ENCODE data around the gene SH3TC1. TPM values are rescaled to one million over a fixed set of nuclear protein-coding genes. Genes with fewer than 3 reads are reported as not detected.

The SH3TC1 gene
- total and polyA plus RNA-seq, 2 of the 13 experiments (the other 11 are each of a cell fraction or from before 2014, with no cell fraction given): 14.9 to 21.8 TPM

GRCh38 chr4:8200302-8200975, 1.3 kb downstream of the SH3TC1 start (continued):
- no peak for TF ChIP-seq MXD4 (CRISPR knock-in tag; IDR thresholded peaks at IDR 0.05)
- no peak for TF ChIP-seq KLF11 (CRISPR knock-in tag; IDR thresholded peaks at IDR 0.05)
- peak; percentile 22 for TF ChIP-seq CTCF (CRISPR knock-in tag; IDR thresholded peaks at IDR 0.05)
- TF ChIP-seq ZFAT (CRISPR knock-in tag; conservative IDR thresholded peaks at IDR 0.05): no peak
- no peak for TF ChIP-seq MIER2 (CRISPR knock-in tag; IDR thresholded peaks at IDR 0.05)
- no peak for TF ChIP-seq ZNF274 (CRISPR knock-in tag; IDR thresholded peaks at IDR 0.05)
- no peak for TF ChIP-seq MBNL3 (CRISPR knock-in tag; conservative IDR thresholded peaks at IDR 0.05)
- no peak for TF ChIP-seq MTA1 (CRISPR knock-in tag; IDR thresholded peaks at IDR 0.05; ENCODE audit: borderline replicate concordance)
- TF ChIP-seq PCBP1 (IDR thresholded peaks at IDR 0.05; ENCODE audit: borderline replicate concordance, low read depth, low read length): 0 out of 2 replicates have a peak, but pooled peaks have one; percentile 51
- TF ChIP-seq NFIB (CRISPR knock-in tag; IDR thresholded peaks at IDR 0.05; ENCODE audit: borderline replicate concordance): no peak
- TF ChIP-seq ZNF329 (CRISPR knock-in tag; IDR thresholded peaks at IDR 0.05; ENCODE audit: low read depth): no peak
- TF ChIP-seq, protein P1, sequence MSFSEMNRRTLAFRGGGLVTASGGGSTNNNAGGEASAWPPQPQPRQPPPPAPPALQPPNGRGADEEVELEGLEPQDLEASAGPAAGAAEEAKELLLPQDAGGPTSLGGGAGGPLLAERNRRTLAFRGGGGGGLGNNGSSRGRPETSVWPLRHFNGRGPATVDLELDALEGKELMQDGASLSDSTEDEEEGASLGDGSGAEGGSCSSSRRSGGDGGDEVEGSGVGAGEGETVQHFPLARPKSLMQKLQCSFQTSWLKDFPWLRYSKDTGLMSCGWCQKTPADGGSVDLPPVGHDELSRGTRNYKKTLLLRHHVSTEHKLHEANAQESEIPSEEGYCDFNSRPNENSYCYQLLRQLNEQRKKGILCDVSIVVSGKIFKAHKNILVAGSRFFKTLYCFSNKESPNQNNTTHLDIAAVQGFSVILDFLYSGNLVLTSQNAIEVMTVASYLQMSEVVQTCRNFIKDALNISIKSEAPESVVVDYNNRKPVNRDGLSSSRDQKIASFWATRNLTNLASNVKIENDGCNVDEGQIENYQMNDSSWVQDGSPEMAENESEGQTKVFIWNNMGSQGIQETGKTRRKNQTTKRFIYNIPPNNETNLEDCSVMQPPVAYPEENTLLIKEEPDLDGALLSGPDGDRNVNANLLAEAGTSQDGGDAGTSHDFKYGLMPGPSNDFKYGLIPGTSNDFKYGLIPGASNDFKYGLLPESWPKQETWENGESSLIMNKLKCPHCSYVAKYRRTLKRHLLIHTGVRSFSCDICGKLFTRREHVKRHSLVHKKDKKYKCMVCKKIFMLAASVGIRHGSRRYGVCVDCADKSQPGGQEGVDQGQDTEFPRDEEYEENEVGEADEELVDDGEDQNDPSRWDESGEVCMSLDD (CRISPR knock-in tag; IDR thresholded peaks at IDR 0.05; ENCODE audit: borderline replicate concordance): no peak
- no peak for TF ChIP-seq SIX4 (CRISPR knock-in tag; IDR thresholded peaks at IDR 0.05)
- TF ChIP-seq SRY (CRISPR knock-in tag; IDR thresholded peaks at IDR 0.05): no peak
- TF ChIP-seq ZNF350 (CRISPR knock-in tag; IDR thresholded peaks at IDR 0.05; ENCODE audit: borderline replicate concordance, low read depth): no peak
- TF ChIP-seq TRIM22 (IDR thresholded peaks at IDR 0.05): no peak
- TF ChIP-seq MYC (CRISPR knock-in tag; IDR thresholded peaks at IDR 0.05; ENCODE audit: borderline replicate concordance): peak; percentile 31; the same call in 1 of the 2 replicates
- no peak for TF ChIP-seq ZBTB3 (CRISPR knock-in tag; IDR thresholded peaks at IDR 0.05; ENCODE audit: borderline replicate concordance, low read depth)
- TF ChIP-seq ZNF430 (CRISPR knock-in tag; IDR thresholded peaks at IDR 0.05): no peak; the same call in 1 of the 2 replicates
- no peak for TF ChIP-seq SMARCE1 (IDR thresholded peaks at IDR 0.05; ENCODE audit: borderline replicate concordance)
- TF ChIP-seq GABPB1 (CRISPR knock-in tag; IDR thresholded peaks at IDR 0.05): peak; percentile 52; the same call in 1 of the 2 replicates
- TF ChIP-seq ZBTB26 (CRISPR knock-in tag; IDR thresholded peaks at IDR 0.05; ENCODE audit: borderline replicate concordance): no peak
- no peak for TF ChIP-seq ZNF775 (CRISPR knock-in tag; IDR thresholded peaks at IDR 0.05; ENCODE audit: borderline replicate concordance)
- TF ChIP-seq CENPT (CRISPR knock-in tag; IDR thresholded peaks at IDR 0.05; ENCODE audit: low read depth): no peak

Measured in HepG2 (cell line).